HAP-1 (cell line): Measurements from ENCODE around the gene POU5F1.
"Not testable (repeated sequence)": the region's sequence is repeated elsewhere in the genome, so short reads cannot be mapped to it uniquely, and the experiment has no call there.

Experiments used
- DNase-seq, 2 experiments: peaks; one replicate each; pipeline ENCODE4 v3.0.0-alpha.2; 2016 to 2020; ENCODE audit warnings: low spot score in 2 of 2
- H3K27me3 ChIP-seq: fragments of 250-450 bp; sonication (Bioruptor Pico); 2 replicates; pipeline ENCODE4 v1.5.1; 2020; ENCODE audit warnings: low read depth, mild to moderate bottlenecking, moderate library complexity
- H3K36me3 ChIP-seq: fragments of 250-450 bp; sonication (Bioruptor Pico); replicated peaks from 2 replicates; pipeline ENCODE4 v1.5.1; 2020; ENCODE audit warnings: mild to moderate bottlenecking
- H3K4me1 ChIP-seq: fragments of 250-450 bp; sonication (Bioruptor Pico); 2 replicates; pipeline ENCODE4 v1.5.1; 2020; ENCODE audit warnings: mild to moderate bottlenecking
- H3K4me3 ChIP-seq: fragments of 250-450 bp; sonication (Bioruptor Pico); 2 replicates; pipeline ENCODE4 v1.5.1; 2020; ENCODE audit warnings: mild to moderate bottlenecking, moderate library complexity
- H3K9me3 ChIP-seq: fragments of 250-450 bp; sonication (Bioruptor Pico); 2 replicates; pipeline ENCODE4 v1.5.1; 2020; ENCODE audit warnings: mild to moderate bottlenecking, moderate library complexity
- in situ Hi-C: fragments of 300-500 bp; cut with MboI; formaldehyde crosslinking; loops from 3 replicates; pipeline ENCODE4 v1.14.3; 2020; ENCODE audit warnings: low sequenced_read_pairs, inconsistent platforms, mixed read lengths

The POU5F1 gene

DNA sequence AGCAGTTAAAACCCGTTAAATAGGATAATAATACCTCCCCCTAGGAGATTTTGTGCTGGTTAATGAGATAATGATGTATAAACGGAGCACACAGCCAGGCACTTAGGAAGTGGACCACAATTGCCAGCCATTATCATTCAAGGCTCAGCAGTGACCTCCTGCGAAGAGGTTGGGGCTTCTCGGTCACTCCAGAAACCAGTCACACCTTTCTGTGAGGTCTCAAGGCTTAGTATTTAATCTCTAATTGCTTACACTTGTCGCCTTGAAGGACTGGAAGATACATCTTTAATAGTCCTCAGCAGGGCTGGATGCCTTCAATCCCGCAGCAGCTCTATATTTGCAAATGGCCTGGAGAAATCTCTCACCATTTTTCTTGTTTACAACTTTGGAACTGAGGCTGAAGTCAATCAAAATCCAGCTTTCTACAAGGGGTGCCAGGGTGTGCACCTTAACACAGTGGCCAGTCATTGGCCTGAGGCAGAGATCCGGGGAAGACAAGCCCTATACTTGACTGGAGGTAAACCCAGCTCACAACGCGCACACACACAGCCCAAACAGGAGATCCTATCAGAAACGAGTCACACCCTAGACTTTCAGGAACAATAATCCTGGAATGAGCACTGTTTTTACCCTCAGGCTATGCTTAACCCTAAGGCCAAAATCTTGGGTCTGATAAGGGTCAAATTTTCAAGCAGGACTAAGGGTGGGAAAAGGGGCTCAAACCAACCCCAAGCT is 1.2 kb downstream of the POU5F1 start:
- DNase-seq: no peak
- H3K4me1 ChIP-seq: peaks cover 14% of the 10 kb centered on the region
- peaks cover 4% of the 10 kb centered on the region for H3K36me3 ChIP-seq
- in situ Hi-C loops: no loop called here
- H3K27me3 ChIP-seq: no peaks in the 10 kb centered on the region
- no peak overlapping the region for H3K4me3 ChIP-seq
- H3K9me3 ChIP-seq: peaks cover 3% of the 10 kb centered on the region; the same call in 1 of the 2 replicates

DNA sequence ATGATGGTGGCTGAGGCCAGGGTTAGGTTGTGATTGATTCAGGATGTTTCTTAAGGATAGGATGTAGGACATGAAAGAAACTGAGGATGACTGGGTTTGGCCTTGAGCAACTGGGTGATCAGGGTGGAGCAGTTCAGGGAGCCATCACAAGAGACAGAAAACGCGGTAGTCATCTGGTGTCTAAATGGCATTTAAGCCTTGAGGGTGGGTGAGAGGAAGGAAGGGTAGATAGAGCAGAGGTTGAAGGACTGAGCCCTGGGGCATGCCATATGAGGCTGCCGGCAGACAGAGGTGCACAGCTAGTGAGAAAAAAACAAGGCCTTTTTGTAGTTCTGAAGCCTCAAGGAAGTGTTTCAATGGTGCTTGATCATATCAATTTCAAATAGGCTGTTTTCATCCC is 1.9 kb downstream of the POU5F1 start:
- no peak for DNase-seq
- Histone ChIP-seq H3K9me3 (peaks cover 3% of the 10 kb centered on the region; the same call in 1 of the 2 replicates), H3K4me1 (peaks cover 14% of the 10 kb centered on the region), H3K36me3 (peaks cover 5% of the 10 kb centered on the region), H3K27me3 (no peaks in the 10 kb centered on the region), H3K4me3 (no peak overlapping the region)
- in situ Hi-C loops: no loop called here

DNA sequence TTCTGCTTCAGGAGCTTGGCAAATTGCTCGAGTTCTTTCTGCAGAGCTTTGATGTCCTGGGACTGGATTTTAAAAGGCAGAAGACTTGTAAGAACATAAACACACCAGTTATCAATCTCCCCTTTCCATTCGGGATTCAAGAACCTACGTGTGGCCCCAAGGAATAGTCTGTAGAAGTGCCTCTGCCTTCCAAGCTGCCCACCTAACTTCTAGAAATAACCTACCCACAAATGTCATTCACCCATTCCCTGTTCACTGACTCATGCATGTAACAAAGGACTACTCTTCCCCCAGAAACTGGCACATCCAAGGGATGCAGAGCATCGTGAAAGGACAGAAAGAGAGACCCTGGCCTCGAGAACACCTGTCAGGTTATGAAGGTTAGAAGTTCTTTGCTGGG is 4.5 kb downstream of the POU5F1 start:
- H3K4me1 ChIP-seq: no peaks in the 10 kb centered on the region
- peaks cover 25% of the 10 kb centered on the region for H3K36me3 ChIP-seq
- no peak for DNase-seq
- H3K9me3 ChIP-seq: peaks cover 3% of the 10 kb centered on the region; the same call in 1 of the 2 replicates
- in situ Hi-C loops: no loop called here
- H3K27me3 ChIP-seq: no peaks in the 10 kb centered on the region
- no peak overlapping the region for H3K4me3 ChIP-seq

DNA sequence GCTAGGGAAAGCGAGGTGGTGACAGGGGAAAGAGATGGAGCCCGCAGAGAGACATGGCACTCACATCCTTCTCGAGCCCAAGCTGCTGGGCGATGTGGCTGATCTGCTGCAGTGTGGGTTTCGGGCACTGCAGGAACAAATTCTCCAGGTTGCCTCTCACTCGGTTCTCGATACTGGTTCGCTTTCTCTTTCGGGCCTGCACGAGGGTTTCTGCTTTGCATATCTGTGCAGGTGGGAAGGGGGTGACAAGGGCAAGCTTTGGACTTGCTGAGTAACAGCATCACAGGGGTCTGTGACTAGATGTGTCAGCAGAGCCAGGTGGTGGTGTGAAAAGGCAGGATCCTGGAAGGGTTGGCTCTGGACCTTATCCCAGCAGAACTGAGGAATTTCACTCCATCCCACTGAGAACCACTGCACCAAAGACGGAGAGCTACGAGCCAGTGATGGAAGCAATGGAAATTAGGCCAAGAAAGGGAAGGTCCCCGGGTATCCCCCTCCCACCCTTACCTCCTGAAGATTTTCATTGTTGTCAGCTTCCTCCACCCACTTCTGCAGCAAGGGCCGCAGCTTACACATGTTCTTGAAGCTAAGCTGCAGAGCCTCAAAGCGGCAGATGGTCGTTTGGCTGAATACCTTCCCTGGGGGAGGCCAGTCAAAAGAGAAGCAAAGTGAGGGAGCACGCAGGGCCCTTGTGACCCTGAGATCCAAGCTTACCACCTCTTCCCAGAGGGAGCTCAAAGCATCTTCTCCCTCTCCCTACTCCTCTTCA is 5.2 kb downstream of the POU5F1 start:
- H3K4me1 ChIP-seq, H3K27me3 ChIP-seq, in situ Hi-C loops, H3K9me3 ChIP-seq, DNase-seq, H3K4me3 ChIP-seq: not testable (repeated sequence)
- H3K36me3 ChIP-seq: peaks cover 26% of the 10 kb centered on the region

DNA sequence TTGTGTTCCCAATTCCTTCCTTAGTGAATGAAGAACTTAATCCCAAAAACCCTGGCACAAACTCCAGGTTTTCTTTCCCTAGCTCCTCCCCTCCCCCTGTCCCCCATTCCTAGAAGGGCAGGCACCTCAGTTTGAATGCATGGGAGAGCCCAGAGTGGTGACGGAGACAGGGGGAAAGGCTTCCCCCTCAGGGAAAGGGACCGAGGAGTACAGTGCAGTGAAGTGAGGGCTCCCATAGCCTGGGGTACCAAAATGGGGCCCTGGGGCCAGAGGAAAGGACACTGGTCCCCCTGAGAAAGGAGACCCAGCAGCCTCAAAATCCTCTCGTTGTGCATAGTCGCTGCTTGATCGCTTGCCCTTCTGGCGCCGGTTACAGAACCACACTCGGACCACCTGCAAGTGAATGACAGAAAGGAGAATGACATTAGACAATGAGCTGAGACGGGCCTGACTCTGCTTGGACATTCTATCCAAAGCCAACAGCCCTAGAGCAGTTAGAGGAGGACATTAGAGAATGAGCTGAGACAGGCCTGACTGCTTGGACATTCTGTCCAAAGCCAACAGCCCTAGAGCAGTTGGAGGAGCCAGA is 5.9 kb downstream of the POU5F1 start:
- H3K9me3 ChIP-seq, H3K27me3 ChIP-seq, in situ Hi-C loops, H3K4me1 ChIP-seq, DNase-seq: not testable (repeated sequence)
- H3K36me3 ChIP-seq: peaks cover 27% of the 10 kb centered on the region
- H3K4me3 ChIP-seq: peak overlapping the region; percentile 18; the same call in 1 of the 2 replicates

DNA sequence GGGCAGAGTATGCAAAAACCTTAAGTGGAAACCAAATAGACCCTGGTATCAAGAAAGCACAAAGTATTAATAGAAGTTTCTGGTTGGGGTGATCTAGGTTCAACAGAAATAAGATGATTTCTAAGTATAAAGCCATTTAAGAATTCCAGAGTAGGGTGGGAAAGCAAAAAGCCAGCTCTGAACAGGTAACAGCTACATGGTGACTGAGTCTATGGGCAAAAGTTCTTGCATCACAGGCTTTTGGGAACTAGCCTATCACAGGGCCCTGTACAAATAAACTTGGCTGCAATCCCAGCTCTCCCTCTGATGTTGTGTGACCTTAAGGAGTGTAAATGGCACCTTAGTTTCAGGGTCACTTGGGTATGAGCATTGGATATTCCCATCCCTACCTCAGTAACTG is 6.6 kb downstream of the POU5F1 start:
- no peak for DNase-seq
- in situ Hi-C loops: no loop called here
- Histone ChIP-seq H3K36me3 (peaks cover 27% of the 10 kb centered on the region), H3K4me1 (peaks cover 6% of the 10 kb centered on the region), H3K27me3 (no peaks in the 10 kb centered on the region), H3K9me3 (no peaks in the 10 kb centered on the region), H3K4me3 (no peak overlapping the region)

DNA sequence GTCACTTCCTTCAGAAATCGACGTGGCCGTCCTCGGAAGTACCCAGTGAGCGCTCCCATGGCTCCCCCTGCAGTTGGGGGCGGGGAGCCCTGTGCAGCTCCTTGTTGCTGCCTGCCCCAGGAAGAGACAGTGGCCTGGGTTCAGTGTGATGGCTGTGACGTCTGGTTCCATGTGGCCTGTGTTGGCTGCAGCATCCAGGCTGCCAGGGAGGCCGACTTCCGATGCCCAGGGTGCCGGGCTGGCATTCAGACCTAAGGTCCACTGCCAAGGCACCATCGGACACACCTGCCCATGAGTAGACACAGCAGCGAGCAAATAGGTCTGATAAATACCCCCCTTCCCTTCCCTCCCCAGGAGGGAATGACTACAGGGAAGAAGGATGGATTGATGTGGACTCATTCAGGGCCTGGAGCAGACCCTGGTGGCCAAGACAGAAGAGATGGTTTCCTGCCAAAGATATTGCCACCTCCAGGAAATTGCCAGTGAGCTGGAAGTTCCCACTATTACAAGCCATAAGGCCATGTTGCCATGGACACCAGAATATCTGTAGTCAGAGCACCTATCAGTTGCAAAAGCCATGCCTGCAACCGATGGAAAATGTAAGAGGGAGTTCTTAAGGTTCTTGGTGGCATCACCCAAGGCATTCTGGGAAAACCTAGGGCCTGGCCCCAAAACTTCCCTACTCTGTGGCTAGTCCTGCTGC is 7.9 kb downstream of the POU5F1 start:
- peaks cover 6% of the 10 kb centered on the region for H3K4me1 ChIP-seq
- H3K9me3 ChIP-seq: no peaks in the 10 kb centered on the region
- no peak for DNase-seq
- no peak overlapping the region for H3K4me3 ChIP-seq
- no peaks in the 10 kb centered on the region for H3K27me3 ChIP-seq
- H3K36me3 ChIP-seq: peaks cover 27% of the 10 kb centered on the region
- in situ Hi-C loops: no loop called here

DNA sequence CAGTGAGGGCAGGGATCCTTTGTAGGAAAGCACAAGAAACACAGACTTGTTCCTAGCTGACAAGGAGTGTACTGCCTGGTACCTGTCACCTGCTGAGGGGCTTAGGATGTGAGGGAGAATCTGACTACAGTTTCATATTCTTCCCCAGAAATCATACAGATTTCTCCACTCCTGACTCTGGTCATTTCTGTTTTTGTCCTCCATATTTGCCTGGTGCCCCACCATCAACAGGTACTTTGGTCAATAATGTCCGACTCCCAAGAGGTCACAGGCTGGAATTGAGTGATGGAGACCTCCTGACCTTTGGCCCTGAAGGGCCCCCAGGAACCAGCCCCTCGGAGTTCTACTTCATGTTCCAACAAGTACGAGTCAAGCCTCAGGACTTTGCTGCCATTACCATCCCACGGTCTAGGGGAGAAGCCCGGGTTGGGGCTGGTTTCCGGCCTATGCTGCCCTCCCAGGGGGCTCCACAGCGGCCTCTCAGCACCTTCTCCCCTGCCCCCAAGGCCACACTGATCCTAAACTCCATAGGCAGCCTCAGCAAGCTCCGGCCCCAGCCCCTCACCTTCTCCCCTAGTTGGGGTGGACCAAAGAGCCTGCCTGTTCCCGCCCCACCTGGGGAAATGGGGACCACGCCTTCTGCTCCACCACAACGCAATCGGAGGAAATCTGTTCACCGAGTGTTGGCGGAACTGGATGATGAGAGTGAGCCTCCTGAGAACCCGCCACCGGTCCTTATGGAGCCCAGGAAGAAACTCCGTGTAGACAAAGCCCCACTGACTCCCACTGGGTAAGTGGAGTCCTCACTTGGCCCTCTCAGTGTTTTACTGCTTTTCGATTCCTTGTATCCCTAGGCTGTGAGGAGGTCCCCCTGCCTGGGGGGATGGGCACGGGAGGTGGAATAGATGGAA is 9.0 kb downstream of the POU5F1 start:
- in situ Hi-C loops: no loop called here
- Histone ChIP-seq H3K4me3 (no peak overlapping the region), H3K4me1 (peaks cover 11% of the 10 kb centered on the region), H3K36me3 (peaks cover 31% of the 10 kb centered on the region), H3K27me3 (no peaks in the 10 kb centered on the region), H3K9me3 (no peaks in the 10 kb centered on the region)
- DNase-seq: no peak

DNA sequence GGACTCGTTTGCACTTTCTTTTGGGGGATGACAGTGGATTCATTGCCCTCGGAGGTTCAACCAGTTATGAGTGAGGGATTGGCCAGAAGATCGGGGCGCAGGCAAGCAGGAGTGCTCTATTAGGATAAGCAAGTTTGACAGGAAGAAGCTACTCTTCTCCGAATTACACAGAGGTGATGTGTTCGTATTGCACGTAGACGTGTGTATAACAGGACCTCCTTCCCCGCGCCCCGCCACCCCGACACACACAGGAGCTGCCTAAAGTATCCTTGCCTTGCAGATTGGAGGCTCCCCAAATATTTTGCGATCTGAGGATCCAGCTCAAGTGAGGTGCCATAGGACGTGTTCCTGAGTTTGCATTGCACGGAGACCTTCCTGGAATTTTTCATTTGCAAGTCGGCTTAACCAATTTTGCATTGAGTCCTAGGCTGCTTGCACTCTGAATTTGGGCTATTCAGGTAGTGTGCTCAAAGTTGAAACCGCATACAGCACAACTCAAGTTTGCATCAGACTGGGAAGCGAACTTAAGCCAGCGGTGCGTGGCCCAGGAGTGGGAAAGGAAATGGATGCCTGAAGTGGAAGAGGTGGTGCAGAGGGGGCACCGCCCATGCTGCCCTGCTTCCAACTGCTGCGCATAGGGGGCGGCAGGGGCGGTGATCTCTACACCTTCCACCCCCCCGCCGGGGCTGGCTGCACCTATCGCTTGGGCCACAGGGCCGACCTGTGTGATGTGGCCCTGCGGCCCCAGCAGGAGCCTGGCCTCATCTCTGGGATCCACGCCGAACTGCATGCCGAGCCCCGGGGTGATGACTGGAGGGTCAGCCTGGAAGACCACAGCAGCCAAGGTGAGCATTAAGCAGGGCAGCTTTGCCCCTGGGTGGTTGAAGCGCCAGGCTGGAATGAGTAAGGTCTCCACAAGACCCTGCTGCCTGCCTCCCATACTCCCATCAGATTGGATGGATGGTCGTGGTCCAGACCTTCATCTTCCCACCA is 11.3 kb downstream of the POU5F1 start:
- peak; percentile 33 to 69 for DNase-seq
- peaks cover 51% of the 10 kb centered on the region for H3K36me3 ChIP-seq
- H3K27me3 ChIP-seq: no peaks in the 10 kb centered on the region
- H3K9me3 ChIP-seq: no peaks in the 10 kb centered on the region
- in situ Hi-C loops: no loop called here
- H3K4me3 ChIP-seq: peak overlapping the region; percentile 79
- H3K4me1 ChIP-seq: peaks cover 11% of the 10 kb centered on the region

DNA sequence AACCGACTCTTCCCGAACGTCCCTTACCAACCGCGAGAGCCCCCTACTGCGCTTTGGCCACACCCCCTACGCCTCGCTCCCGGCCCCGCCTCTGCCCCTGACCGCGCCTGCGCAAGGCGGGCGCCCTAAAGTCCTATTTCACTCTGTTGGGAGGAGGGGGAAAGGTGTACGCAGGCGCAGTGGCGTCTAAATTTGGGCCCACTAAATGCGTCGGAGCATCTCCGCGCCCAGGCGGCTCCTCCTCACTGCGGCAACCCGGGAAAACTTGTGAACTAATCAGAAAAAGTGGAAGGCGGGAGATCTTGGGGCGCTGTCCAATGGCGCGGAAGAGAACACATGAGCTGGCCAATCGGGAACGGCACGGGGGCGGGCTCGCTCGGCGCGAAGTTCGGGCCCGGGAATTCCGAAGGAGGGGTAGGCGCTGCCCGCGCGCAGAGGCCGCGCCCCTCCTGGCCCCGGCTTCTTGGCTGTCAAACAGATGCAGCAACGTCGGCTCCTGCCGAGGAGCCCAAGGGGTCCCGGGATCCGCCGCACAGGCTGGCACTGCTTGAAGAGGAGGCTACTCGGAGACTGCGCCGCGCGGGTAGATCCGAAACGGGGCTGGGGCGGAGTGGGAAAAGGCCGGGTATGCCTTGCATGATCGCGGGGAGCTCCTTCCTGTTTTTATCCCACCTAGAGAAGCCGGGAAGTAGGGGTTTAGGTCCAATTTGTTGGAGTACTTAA is 12.2 kb downstream of the POU5F1 start, which contains the start of gene TCF19:
TCF19 (plus strand) TSS at position 450 of the 723 bp plus-strand sequence. CDS start 881 bp downstream, outside the sequence.
- Histone ChIP-seq H3K27me3 (no peaks in the 10 kb centered on the region), H3K9me3 (no peaks in the 10 kb centered on the region), H3K4me1 (peaks cover 11% of the 10 kb centered on the region), H3K36me3 (peaks cover 49% of the 10 kb centered on the region), H3K4me3 (peak within 1 kb of the TSS; percentile 79)
- DNase-seq: peak; percentile 96 to 98
- in situ Hi-C loops: no loop called here

DNA sequence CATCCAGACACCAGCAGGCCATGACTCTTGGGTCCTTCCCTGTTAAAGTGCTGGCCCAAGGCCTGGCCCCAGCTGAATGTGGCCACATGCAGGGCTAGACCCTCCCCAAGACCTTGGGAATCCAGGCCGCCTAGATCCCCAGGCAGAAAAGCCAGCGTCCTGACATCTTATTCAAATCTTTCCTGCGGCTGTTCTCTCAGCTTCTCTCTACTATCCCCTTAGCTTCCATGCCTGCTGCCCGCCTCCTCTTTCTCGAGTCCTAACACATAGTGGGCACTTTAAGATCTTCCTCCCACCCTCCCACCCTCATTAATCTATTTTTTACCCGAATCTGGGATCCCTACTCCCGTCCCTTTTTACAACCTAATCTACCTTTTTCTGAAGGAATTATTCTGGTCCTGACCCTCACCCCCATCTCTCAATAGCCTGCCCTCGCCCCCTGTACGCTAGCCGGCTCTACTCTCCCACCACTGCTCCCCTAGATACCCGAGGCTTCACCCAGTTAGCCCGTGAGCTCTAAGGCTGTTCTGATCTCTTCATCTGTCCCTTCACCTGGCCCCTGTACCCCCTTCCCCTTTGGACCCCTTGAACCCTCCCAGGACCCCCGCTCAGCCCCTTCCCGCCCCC is 12.9 kb downstream of the POU5F1 start, which contains the start of gene CCHCR1:
CCHCR1 (minus strand) TSS at position 290 of the 627 bp plus-strand sequence; CDS start at position 88, 202 bp downstream.
- Histone ChIP-seq H3K27me3 (no peaks in the 10 kb centered on the region), H3K4me3 (peak within 1 kb of the TSS; percentile 79), H3K36me3 (peaks cover 44% of the 10 kb centered on the region), H3K9me3 (no peaks in the 10 kb centered on the region), H3K4me1 (peaks cover 11% of the 10 kb centered on the region)
- in situ Hi-C loops: no loop called here
- no peak for DNase-seq
